A673 (cell line): ENCODE measurements around the gene OXNAD1.

Experiments used
- CTCF ChIP-seq: fragments of 300-800, 200-600 bp; sonication (generic); conservative IDR thresholded peaks from 2 replicates; pipeline ENCODE4 v1.5.1; 2017; ENCODE audit warnings: low read depth, mild to moderate bottlenecking, antibody characterized with exemption, low read length, moderate library complexity, mixed read lengths
- EZH2 ChIP-seq: fragments of 200-600 bp; sonication (generic); IDR thresholded peaks from 2 replicates; pipeline ENCODE4 v1.6.1; 2017; ENCODE audit warnings: borderline replicate concordance, low read depth, mild to moderate bottlenecking, mixed read lengths, antibody characterized with exemption, low read length; ENCODE audit not compliant: poor library complexity, severe bottlenecking

- no peak for TF ChIP-seq CTCF
- no peak for TF ChIP-seq EZH2
Measured at GRCh38 chr3:16347548-16347947, 82.5 kb downstream of the OXNAD1 start.
